Chondrocyte (in vitro differentiated cells): ENCODE measurements around the gene MMP14. TPM values are rescaled to one million over a fixed set of nuclear protein-coding genes. Genes with fewer than 3 reads are reported as not detected.

Source experiments
- DNase-seq: peaks from one replicate; pipeline ENCODE4 v3.0.0; 2021; ENCODE audit warnings: mixed read lengths, low spot score
- H3K27ac Mint-ChIP-seq: one replicate; pipeline ENCODE4 v1.8.0; 2021; ENCODE audit warnings: mild to moderate bottlenecking, moderate library complexity, mixed read lengths; ENCODE audit not compliant: unreplicated experiment
- H3K27me3 Mint-ChIP-seq: 2 replicates; pipeline ENCODE4 v1.8.0; 2021; ENCODE audit warnings: low read depth, mixed read lengths
- H3K36me3 Mint-ChIP-seq: 2 replicates; pipeline ENCODE4 v1.8.0; 2021; ENCODE audit warnings: low read depth, mixed read lengths
- H3K4me1 Mint-ChIP-seq: 2 replicates; pipeline ENCODE4 v1.8.0; 2021; ENCODE audit warnings: low read depth, mild to moderate bottlenecking, mixed read lengths
- H3K4me3 Mint-ChIP-seq: one replicate; pipeline ENCODE4 v1.8.0; 2021; ENCODE audit warnings: mild to moderate bottlenecking, moderate library complexity, mixed read lengths; ENCODE audit not compliant: unreplicated experiment
- H3K9me3 Mint-ChIP-seq: 2 replicates; pipeline ENCODE4 v1.8.0; 2021; ENCODE audit warnings: low read depth, mixed read lengths
- total RNA-seq: library from RNA; stranded (reverse); gene quantifications from 3 replicates; pipeline ENCODE4 v1.2.1, GENCODE V29; 2021
- TF ChIP-seq, protein P1 (sequence below): fragments of 200-600 bp; sonication (generic); IDR thresholded peaks from 2 replicates; pipeline ENCODE4 v1.5.0; 2021; ENCODE audit warnings: antibody characterized with exemption, mild to moderate bottlenecking, moderate library complexity

Gene MMP14
- total RNA-seq, 1 donor from 2014 or later: 987 TPM

DNA sequence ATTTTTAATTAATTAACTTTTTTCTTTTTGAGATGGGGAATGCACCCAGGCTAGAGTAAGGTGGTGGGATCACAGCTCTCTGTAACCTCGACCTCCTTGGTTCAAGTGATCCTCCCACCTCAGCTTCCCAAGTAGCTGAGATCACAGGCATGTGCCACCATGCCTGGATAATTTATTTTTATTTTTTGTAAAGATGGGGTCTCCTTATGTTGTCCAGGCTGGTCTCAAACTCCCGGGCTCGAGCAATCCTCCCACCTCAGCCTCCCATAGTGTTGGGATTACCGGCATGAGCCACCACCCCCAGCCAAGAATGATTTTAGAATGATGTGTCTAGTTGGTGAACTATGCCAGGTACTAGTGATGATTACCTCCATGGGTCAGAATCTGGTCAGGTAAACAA lies 28.6 kb downstream of the MMP14 start:
- no peak for DNase-seq
- Mint-ChIP-seq H3K27me3 (no peaks in the 10 kb centered on the region), H3K9me3 (no peaks in the 10 kb centered on the region), H3K4me1 (no peaks in the 10 kb centered on the region), H3K36me3 (no peaks in the 10 kb centered on the region), H3K4me3 (no peak overlapping the region), H3K27ac (no peak overlapping the region)
- TF ChIP-seq, protein P1, sequence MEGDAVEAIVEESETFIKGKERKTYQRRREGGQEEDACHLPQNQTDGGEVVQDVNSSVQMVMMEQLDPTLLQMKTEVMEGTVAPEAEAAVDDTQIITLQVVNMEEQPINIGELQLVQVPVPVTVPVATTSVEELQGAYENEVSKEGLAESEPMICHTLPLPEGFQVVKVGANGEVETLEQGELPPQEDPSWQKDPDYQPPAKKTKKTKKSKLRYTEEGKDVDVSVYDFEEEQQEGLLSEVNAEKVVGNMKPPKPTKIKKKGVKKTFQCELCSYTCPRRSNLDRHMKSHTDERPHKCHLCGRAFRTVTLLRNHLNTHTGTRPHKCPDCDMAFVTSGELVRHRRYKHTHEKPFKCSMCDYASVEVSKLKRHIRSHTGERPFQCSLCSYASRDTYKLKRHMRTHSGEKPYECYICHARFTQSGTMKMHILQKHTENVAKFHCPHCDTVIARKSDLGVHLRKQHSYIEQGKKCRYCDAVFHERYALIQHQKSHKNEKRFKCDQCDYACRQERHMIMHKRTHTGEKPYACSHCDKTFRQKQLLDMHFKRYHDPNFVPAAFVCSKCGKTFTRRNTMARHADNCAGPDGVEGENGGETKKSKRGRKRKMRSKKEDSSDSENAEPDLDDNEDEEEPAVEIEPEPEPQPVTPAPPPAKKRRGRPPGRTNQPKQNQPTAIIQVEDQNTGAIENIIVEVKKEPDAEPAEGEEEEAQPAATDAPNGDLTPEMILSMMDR: no peak

DNA sequence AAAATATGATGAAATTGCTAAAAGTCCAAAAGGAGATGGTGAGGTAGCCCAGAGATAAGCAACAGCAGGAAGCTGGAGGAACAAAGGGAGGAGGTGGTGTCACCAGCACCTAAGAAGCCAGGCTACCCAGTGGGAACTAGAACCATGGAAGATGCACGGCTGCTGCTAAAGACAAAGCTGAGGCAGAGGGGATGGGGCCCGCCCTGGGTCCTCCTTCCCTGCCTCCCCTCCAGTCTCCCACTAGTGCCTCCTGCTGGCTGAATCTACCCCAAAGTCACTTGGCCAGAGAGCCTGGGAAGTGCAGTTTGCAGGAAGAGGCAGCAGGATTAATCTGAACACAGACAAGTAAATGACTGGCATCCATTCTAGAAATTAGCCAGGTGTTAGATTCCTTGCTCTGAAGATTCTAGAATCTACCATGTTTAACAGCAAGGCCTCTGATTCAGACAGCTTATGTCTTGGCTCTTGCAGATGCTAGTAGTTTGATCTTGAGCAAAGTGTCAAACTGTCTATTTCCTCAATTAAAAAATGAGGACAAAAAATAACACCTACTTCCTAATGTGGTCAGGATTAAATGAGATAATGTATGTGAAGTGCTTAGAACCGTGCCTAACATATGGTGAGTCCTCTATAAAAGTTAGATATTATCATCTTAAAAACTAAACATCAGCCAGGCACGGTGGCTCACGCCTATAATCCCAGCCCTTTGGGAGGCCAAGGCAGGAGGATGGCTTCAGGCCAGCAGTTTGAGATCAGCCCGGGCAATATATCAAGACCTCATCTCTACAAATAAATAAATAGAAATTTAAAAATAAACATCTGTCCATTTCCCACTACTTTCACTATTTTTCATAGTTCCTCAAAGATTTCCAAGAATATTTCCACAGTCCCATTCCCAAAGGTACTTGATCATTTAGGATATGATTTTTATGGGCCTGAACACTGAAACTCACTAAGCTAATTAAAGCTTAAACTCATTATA lies 29.3 kb downstream of the MMP14 start:
- DNase-seq: no peak

DNA sequence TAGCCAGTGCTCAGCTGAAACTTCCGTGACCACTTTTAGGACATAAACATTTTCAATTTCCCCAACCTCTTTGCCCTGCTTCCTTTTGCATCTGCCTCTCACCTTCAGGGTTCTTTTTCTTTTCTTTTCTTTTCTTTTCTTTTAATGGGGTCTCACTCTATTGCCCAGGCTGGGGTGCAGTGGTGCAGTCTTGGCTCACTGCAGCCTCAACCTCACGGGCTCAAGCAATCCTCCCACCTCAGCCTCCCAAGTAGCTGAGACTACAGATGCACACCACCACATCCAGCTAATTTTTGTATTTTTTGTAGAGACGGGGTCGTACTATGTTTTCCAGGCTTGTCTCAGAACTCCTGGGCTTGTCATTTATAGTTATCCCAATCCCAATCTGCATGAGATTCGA lies 30.5 kb downstream of the MMP14 start:
- H3K27me3 Mint-ChIP-seq: no peaks in the 10 kb centered on the region
- H3K9me3 Mint-ChIP-seq: no peaks in the 10 kb centered on the region
- TF ChIP-seq, protein P1: no peak
- no peaks in the 10 kb centered on the region for H3K36me3 Mint-ChIP-seq
- H3K4me3 Mint-ChIP-seq: no peak overlapping the region
- DNase-seq: no peak
- H3K27ac Mint-ChIP-seq: no peak overlapping the region
- H3K4me1 Mint-ChIP-seq: peaks cover 9% of the 10 kb centered on the region

More for the DNA sequence above, 29.3 kb downstream of the MMP14 start:
- no peaks in the 10 kb centered on the region for H3K9me3 Mint-ChIP-seq
- no peaks in the 10 kb centered on the region for H3K27me3 Mint-ChIP-seq
- H3K36me3 Mint-ChIP-seq: no peaks in the 10 kb centered on the region
- H3K4me1 Mint-ChIP-seq: peaks cover 5% of the 10 kb centered on the region
- H3K27ac Mint-ChIP-seq: no peak overlapping the region
- TF ChIP-seq, protein P1: peak; percentile 50
- no peak overlapping the region for H3K4me3 Mint-ChIP-seq

DNA sequence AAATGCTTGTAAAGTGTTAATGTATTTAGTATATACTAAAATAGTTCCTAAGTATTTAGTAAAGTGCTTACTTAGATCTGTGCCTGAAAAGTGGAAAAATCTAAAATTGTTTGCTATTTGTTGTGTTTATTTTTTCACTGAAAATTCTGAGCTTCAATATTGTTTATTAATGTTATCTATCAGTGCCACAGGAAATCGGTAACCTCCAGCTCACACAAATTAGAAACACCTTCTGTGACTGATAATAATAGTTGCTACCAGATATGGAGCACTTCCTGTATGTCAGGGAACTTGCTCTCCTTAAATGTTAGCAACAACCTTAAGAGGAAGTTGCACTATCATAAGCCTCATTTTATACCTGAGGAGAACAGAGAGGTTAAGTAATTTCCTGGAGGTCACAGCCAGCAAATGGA lies 34.4 kb downstream of the MMP14 start:
- Mint-ChIP-seq H3K27ac (peak overlapping the region; percentile 97), H3K9me3 (no peaks in the 10 kb centered on the region), H3K4me1 (peaks cover 25% of the 10 kb centered on the region), H3K4me3 (peak overlapping the region; percentile 87), H3K36me3 (peaks cover 14% of the 10 kb centered on the region), H3K27me3 (no peaks in the 10 kb centered on the region)
- TF ChIP-seq, protein P1: no peak
- no peak for DNase-seq

DNA sequence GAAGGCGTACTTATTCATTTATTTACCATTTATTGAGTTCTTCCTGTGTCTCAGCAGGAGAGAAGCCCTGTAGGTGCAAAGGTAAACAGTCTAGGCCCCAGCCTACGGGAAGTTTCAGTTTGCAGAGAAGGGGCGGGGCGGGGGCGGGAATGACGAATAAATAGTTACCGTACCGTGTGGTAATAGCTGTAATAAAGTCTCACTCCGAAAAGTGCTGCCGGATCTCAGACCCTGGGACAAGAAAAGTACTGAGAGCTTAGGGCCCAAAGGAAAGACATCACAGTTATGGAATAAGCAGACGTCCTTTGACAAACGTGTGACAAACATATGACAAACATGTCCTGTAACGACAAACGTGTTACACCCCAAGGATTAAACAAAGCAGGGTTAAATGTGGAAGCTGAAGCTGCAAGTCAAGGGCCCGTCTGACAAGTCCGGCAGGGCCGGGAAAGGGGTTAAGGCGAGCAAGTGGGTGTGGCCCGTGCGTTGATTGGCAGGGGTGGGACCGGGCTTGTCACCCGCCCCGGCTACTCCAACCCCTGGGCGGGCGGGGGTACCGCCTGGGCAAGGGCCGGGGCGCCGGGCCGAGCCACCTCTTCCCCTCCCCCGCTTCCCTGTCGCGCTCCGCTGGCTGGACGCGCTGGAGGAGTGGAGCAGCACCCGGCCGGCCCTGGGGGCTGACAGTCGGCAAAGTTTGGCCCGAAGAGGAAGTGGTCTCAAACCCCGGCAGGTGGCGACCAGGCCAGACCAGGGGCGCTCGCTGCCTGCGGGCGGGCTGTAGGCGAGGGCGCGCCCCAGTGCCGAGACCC lies 35.0 kb downstream of the MMP14 start, which contains the start of gene LRP10:
Gene LRP10 (plus strand): TSS at position 517 of the 809 bp plus-strand sequence. CDS start 564 bp downstream, outside the sequence.
- Mint-ChIP-seq H3K27ac (peak within 1 kb of the TSS; percentile 97), H3K27me3 (no peaks in the 10 kb centered on the region), H3K36me3 (peaks cover 20% of the 10 kb centered on the region), H3K9me3 (no peaks in the 10 kb centered on the region), H3K4me3 (peak within 1 kb of the TSS; percentile 87), H3K4me1 (peaks cover 25% of the 10 kb centered on the region)
- TF ChIP-seq, protein P1: peak; percentile 22
- DNase-seq: no peak
